Measurements from ENCODE around the gene DLG2.

DLG2 gene

GRCh38 chr11:83510530-83511460 lies 2116.3 kb downstream of the DLG2 start:
- DNase-seq (ENCODE audit: low spot score) = no peak
- FAIRE-seq = no peak

- DNase-seq (ENCODE audit: low spot score) (no peak), FAIRE-seq (no peak)
Observed at GRCh38 chr11:83508804-83509203, 2118.3 kb downstream of the DLG2 start.

GRCh38 chr11:83502041-83502440 lies 2125.1 kb downstream of the DLG2 start:
- FAIRE-seq (no peak), DNase-seq (ENCODE audit: low spot score) (no peak)

- FAIRE-seq (no peak), DNase-seq (ENCODE audit: low spot score) (no peak)
Observed at GRCh38 chr11:83493917-83494316, 2133.2 kb downstream of the DLG2 start.

DNA sequence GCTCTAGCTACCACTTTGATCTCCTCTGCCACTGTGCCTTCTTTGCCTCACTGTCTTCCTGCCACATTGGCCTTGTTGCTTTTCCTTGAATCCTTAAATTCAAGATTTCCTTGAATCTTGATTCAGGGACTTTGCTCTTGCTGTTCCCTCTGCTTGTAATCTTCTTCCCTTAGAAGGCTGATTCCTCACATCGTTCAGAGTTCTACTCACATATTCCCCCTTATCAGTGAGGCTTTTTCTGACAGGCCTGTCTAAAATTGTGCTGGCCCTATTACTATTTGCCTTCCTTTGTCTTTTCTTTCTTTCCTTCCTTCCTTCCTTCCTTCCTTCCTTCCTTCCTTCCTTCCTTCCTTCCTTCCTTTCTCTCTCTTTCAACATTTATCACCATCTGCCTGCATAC lies 2134.1 kb downstream of the DLG2 start:
- FAIRE-seq (no peak), DNase-seq (ENCODE audit: low spot score) (no peak)

DNA sequence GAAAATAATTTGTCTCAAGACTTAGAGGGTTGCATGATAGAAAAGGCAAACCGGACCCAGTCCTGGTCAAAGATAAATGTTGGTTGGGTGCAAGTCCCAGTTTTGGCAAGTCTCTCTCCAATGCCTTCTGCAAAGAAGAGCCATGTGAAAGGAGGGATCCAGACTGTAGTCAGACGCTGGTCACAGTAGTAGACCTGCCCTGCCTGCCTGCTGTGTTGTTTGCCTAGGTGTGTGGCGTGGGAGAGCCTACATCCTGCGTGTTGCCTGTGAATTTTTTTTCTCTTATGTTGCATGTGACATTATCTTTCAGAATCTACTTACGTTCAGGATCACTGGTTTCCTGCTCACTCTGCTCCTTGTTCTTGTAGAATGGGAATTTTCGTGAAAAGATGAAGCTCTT lies 2143.3 kb downstream of the DLG2 start:
- no peak for DNase-seq (ENCODE audit: low spot score)
- FAIRE-seq = peak; percentile 32

- FAIRE-seq = no peak
Observed at GRCh38 chr11:83480811-83481210, 2146.3 kb downstream of the DLG2 start.

GRCh38 chr11:83480251-83480650 lies 2146.9 kb downstream of the DLG2 start:
- FAIRE-seq (no peak), DNase-seq (ENCODE audit: low spot score) (peak; percentile 12)

More at GRCh38 chr11:83480811-83481210, 2146.3 kb downstream of the DLG2 start:
- no peak for DNase-seq (ENCODE audit: low spot score)

GRCh38 chr11:83477772-83478171 lies 2149.4 kb downstream of the DLG2 start:
- DNase-seq (ENCODE audit: low spot score) (no peak), FAIRE-seq (no peak)

DNA sequence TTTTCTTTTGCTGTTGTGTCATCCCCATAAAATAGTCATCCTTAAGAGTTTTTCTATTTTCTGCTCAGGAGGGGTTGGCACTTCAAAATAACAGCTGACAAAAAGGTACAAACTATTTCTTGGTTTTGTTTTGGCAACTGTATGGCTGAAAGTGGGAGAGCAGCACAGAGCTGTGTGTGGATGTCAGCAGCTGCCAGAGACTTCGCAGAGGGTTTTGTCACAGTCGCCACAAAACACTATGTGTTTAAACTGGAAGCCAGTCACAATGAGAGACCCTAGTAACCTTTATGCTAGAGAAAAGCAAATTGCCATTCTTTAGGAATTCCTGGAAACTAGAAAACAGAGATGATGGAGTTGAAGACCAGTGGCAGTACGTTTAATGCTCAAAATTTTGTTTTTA lies 2151.4 kb downstream of the DLG2 start:
- FAIRE-seq (no peak), DNase-seq (ENCODE audit: low spot score) (no peak)

DNA sequence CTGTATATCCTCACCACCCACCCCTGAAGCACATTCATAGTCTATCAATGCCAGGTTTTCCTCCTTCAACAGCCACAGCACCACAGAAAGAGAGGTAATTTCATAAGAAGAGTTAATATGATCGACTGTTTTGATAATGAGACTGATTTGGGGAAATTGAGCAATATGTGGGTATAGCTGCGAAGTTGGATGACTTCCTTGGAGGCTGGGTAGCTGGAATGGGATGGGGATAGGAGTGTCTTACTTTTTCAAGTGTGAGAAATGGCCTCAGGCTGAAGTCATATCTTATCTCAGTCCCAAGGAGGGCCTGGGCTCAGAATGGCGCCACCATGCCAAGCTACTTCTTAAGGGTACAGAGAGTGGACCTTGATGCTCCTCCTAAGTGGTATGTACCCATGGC lies 2153.4 kb downstream of the DLG2 start:
- DNase-seq (ENCODE audit: low spot score) (no peak), FAIRE-seq (no peak)

DNA sequence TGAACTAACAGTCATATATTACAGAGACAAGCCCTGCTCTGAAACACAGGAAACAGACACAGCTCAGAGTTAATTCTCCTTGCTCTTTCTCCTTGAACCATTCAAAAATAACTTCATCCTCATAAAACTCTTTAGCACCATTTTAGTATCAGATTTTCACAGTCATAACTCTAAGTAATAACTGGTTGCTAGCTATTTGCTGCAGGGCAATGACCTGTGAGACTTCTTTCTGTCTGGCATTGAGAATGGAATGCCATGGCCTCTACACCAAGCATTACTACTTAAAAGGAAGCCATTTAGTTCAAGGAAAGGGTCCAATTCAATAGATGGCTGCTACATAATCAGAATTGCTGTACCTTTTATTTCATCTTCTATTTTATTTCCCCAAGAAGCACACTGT lies 2154.3 kb downstream of the DLG2 start:
- FAIRE-seq (no peak), DNase-seq (ENCODE audit: low spot score) (no peak)

DNA sequence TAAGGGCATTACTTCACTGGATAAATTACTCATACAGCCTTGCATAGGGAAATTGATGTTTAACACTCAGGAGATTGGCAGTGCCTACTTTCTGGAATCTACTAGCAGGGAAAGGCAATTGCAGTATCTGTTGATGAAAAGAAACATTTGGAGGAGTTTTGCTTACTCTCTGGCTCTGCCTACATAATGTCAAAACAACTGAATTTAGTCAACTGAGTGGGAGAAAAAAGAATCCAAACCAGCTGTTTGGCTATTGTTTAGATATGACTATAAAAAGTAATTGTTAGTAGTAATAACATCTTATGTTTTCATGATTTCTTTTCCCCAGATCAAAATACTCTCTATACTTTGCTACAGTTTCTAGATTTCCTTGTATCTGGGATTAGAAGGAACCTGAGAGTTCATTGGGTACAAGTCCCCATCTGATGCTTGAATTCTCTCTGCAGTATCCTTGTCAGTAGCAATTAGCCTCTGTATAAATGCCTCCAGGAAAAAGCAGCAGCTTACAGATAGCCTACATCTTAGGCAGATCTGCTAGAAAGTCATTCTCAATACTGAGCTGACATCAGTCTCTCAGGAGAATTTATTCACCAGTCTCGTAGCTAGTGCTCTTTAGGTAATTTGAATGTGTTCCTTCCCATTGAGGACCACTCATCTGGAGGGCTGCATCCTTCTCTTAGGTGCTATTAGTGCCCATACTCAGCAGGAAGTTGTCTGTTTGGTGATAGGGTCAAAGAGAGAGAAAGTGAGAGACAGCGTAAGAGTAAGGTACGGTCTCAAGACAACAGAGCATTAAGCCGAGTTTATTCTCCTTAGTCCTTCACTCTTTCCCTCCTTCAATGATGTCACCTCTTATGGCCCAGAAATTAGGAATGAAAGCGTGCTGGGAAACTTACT lies 2155.1 kb downstream of the DLG2 start:
- FAIRE-seq = no peak

GRCh38 chr11:83467837-83468236 lies 2159.3 kb downstream of the DLG2 start:
- DNase-seq (ENCODE audit: low spot score) (no peak), FAIRE-seq (no peak)

More for the DNA sequence above, 2155.1 kb downstream of the DLG2 start:
- no peak for DNase-seq (ENCODE audit: low spot score)

DNA sequence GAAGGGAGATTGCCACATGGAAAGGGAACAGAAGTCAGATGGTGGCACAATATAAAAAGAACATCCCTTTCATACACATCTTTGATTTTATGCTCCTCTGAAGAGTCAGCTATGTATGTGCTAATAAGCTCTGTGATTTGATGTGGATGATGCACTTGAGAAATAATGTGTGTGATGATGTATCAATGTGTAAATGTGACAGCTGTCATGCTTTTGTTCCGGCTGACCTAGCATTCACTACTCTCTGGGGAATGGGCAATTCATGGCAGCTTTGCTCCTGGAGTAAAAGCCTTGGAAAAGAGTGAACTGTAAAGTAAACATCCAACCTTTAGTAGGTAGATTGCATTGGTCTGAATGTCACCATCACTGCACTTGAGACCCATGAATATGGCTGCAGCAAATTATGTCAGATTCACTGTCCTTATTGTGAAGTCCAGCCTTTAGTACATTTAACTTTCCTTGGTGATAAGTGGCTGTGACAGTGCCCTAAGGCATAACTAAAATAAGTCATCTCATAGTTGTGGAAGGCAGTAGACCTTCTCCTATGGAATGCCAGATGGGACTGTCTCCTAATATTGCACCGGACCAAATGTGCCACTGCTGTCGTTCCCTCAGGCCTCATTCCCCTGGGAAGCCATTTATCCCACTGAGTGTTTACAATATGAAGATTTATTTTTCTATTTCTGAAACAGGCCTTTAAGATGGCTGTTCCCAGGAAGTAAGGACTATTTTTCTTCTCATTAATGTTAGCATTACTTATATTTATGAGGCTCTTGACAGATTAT lies 2162.8 kb downstream of the DLG2 start:
- DNase-seq (ENCODE audit: low spot score) = no peak

DNA sequence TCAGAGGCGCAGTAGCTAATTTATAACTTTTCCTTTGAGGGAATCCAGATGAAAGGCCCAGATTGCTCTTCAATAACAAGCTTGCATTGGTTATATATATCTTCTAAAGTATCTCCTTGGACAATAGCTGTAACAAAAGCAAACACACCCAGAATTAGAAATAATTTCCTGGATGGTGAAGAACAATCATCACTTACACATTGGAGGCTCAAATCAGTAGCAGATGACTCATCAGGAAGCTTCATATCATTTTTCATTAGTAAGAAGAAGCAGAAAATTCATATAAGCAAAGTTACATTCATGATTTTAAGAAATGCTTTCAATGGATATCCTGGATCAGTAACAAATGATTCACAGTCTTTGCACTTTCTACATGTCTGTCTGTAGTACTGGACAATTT lies 2167.3 kb downstream of the DLG2 start:
- FAIRE-seq (no peak), DNase-seq (ENCODE audit: low spot score) (no peak)

More for the DNA sequence above, 2162.8 kb downstream of the DLG2 start:
- FAIRE-seq = peak; percentile 9

GRCh38 chr11:83456566-83456965 lies 2170.6 kb downstream of the DLG2 start:
- no peak for DNase-seq (ENCODE audit: low spot score)
- no peak for FAIRE-seq

- DNase-seq (ENCODE audit: low spot score) (no peak), FAIRE-seq (no peak)
Observed at GRCh38 chr11:83456075-83456474, 2171.1 kb downstream of the DLG2 start.

DNA sequence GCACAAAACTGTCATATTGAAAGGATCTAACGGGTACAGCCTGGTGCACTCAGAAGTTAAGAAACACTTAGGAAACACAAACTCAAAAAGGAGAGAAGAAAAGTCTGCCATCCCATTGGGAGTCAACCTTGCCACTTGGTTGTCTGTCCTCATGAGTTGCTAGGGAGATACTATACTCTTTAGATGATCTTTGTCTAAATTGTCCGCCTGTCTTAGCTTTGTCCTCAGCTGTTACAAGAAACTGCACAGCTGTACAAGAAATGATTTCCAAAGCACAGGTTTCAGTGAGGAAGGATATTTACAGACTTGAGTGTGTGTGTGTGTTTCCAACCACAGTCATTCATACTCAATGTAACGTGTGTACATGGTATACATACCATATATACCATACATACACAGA lies 2171.8 kb downstream of the DLG2 start:
- FAIRE-seq (no peak), DNase-seq (ENCODE audit: low spot score) (no peak)

GRCh38 chr11:83454674-83455073 lies 2172.5 kb downstream of the DLG2 start:
- no peak for FAIRE-seq

DNA sequence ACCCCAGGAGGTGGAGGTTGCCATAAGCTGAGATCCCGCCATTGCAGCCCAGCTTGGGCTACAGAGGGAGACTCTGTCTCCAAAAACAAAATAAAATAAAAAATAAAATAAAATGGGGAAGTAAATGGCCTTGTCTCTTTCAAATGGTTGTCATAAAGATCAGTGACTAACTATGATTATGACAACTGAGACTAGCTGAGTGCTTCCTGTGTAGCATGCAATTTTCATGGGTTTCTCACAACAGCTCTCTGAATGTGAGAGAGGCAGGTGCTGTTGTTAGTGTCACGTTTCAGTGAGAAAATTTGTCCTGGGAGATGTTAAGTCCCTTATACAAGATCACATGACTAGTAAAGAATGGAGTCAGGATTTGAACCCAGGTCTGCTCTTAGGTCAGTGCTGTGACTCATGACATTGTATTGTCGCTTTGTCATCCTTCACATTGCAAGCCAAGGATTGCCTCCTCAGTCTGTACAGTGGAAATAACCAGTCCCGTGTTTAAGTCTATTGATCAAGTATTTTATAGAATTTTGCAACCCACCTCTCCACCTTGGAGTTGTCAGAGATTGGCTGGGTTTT lies 2177.7 kb downstream of the DLG2 start:
- FAIRE-seq (no peak), DNase-seq (ENCODE audit: low spot score) (no peak)

More at GRCh38 chr11:83454674-83455073, 2172.5 kb downstream of the DLG2 start:
- DNase-seq (ENCODE audit: low spot score) = no peak
